NCI-H345 treated with DMSO at 0.1 percent for 48 hours (cell line): Measurements from ENCODE around the gene HEXA.

Source experiments
- DNase-seq: peaks from one replicate; lab custom pipeline; 2025; ENCODE audit not compliant: unreplicated experiment; lab: John Stamatoyannopoulos, UW

HEXA gene

GRCh38 chr15:72377331-72377730, 1.5 kb upstream of the HEXA start:
- no peak for DNase-seq

GRCh38 chr15:72375501-72375845, 341 bp downstream of the HEXA start:
- no peak for DNase-seq

GRCh38 chr15:72372361-72372760, 3.5 kb downstream of the HEXA start:
- DNase-seq: no peak

GRCh38 chr15:72369964-72370363, 5.8 kb downstream of the HEXA start:
- DNase-seq: no peak

GRCh38 chr15:72368899-72369298, 6.9 kb downstream of the HEXA start:
- DNase-seq: no peak

- DNase-seq: no peak
Observed at GRCh38 chr15:72368325-72368724, 7.5 kb downstream of the HEXA start.

- no peak for DNase-seq
Observed at GRCh38 chr15:72365844-72366243, 10.0 kb downstream of the HEXA start.

- no peak for DNase-seq
Observed at GRCh38 chr15:72361176-72361575, 14.6 kb downstream of the HEXA start.

- no peak for DNase-seq
Observed at GRCh38 chr15:72358650-72359171, 17.1 kb downstream of the HEXA start.

GRCh38 chr15:72358121-72358520, 17.7 kb downstream of the HEXA start:
- no peak for DNase-seq

GRCh38 chr15:72354496-72354895, 21.3 kb downstream of the HEXA start:
- DNase-seq: no peak

GRCh38 chr15:72353266-72353665, 22.5 kb downstream of the HEXA start:
- DNase-seq: no peak

- no peak for DNase-seq
Observed at GRCh38 chr15:72345806-72346205, 30.0 kb downstream of the HEXA start.

- no peak for DNase-seq
Observed at GRCh38 chr15:72345280-72345679, 30.5 kb downstream of the HEXA start.

GRCh38 chr15:72344602-72345001, 31.2 kb downstream of the HEXA start:
- DNase-seq: no peak

GRCh38 chr15:72342385-72342784, 33.4 kb downstream of the HEXA start:
- no peak for DNase-seq

- no peak for DNase-seq
Observed at GRCh38 chr15:72341361-72341760, 34.5 kb downstream of the HEXA start.

- DNase-seq: no peak
Observed at GRCh38 chr15:72340366-72340765, 35.4 kb downstream of the HEXA start.

GRCh38 chr15:72339777-72340177, 36.0 kb downstream of the HEXA start:
- DNase-seq: no peak

GRCh38 chr15:72338617-72339321, 37.0 kb downstream of the HEXA start:
- no peak for DNase-seq

- no peak for DNase-seq
Observed at GRCh38 chr15:72338148-72338547, 37.7 kb downstream of the HEXA start.

GRCh38 chr15:72334842-72335241, 41.0 kb downstream of the HEXA start:
- DNase-seq: no peak

GRCh38 chr15:72331021-72331420, 44.8 kb downstream of the HEXA start:
- no peak for DNase-seq
